Ovary (tissue), 9 donors: ENCODE results near the gene GCSH. TPM values are rescaled to one million over a fixed set of nuclear protein-coding genes. Genes with fewer than 3 reads are reported as not detected.

ENCODE experiments used
- DNase-seq, 5 donors: peaks; one replicate each; pipeline ENCODE4 v3.0.0-alpha.2; 2019 to 2020
- H3K27ac ChIP-seq, 2 donors: fragments of 200-600 bp; one replicate each; pipeline versions ENCODE4 v1.5.1 to v1.8.0; 2019 to 2022
- H3K27me3 ChIP-seq: fragments of 200-600 bp; one replicate; pipeline ENCODE4 v1.8.0; 2022
- H3K36me3 ChIP-seq: fragments of 200-600 bp; sonication (generic); one replicate; pipeline ENCODE4 v1.5.1; 2019
- H3K4me1 ChIP-seq: one replicate; pipeline ENCODE4 v1.8.1; 2013; ENCODE audit warnings: mild to moderate bottlenecking, moderate library complexity; ENCODE audit not compliant: insufficient read depth
- H3K4me3 ChIP-seq: fragments of 200-600 bp; sonication (generic); one replicate; pipeline ENCODE4 v1.5.1; 2017
- H3K9me3 ChIP-seq, 2 donors: fragments of 200-600 bp in 1 of 2; sonication (generic) in 1 of 2; one replicate each; pipeline versions ENCODE4 v1.5.1 to v1.8.1; 2013 to 2019; ENCODE audit warnings: mild to moderate bottlenecking in 1 of 2, moderate library complexity in 1 of 2
- EP300 ChIP-seq: sonication (generic); formaldehyde crosslinking; IDR thresholded peaks from one replicate; pipeline ENCODE4 v1.6.1; 2017; ENCODE audit warnings: antibody characterized with exemption
- POLR2A ChIP-seq: fragments of 450-650 bp; IDR thresholded peaks from one replicate; pipeline ENCODE4 v1.6.1; 2017; ENCODE audit warnings: antibody characterized with exemption, mild to moderate bottlenecking, moderate library complexity
- WGBS, 3 donors: extraction: QIAGEN DNeasy Blood & Tissue Kit in 1 of 3; methylation state at CpG; one replicate each; pipeline versions ENCODE4 v1.1.5 to v1.1.7; 2013 to 2017; 5-methylcytosine and 5-hydroxymethylcytosine counted together
- intact Hi-C, 4 donors: fragments of 100-400 bp; cut with DNase I; formaldehyde crosslinking; loops; one replicate each; pipeline versions ENCODE4 v1.11.0 to v1.15.1; 2022 to 2023
- polyA plus RNA-seq, 2 donors: library from polyadenylated mRNA; stranded (reverse); fragments of 200-250 nt in 1 of 2; fragments of 350-450 nt in 1 of 2; fragmentation: Illumina TruSeq in 1 of 2; extraction: RNeasy Lipid Tissue Mini Kit (QIAGEN cat#74804) in 1 of 2; gene quantifications; one replicate each; pipeline ENCODE4 v1.2.3, GENCODE V29; 2013 to 2014
- total RNA-seq, 7 donors: library from RNA; depleted of rRNA in 2 of 7; stranded (reverse); fragments of >200 nt in 2 of 7; fragmentation: NEBNext Ultra II Directional in 3 of 7; extraction: Animal tissue kit (Norgen Biotek cat#: 25700) in 3 of 7; gene quantifications; one replicate each; pipeline versions ENCODE4 v1.1.0 to v1.2.4, GENCODE V29; 2016 to 2023
- TF ChIP-seq, protein P1 (sequence below), 3 donors: fragments of 450-650 bp in 2 of 3; fragments of 200-600 bp in 1 of 3; IDR thresholded peaks; one replicate each; pipeline versions ENCODE4 v1.5.1 to v1.8.0; 2016 to 2022; ENCODE audit warnings: antibody characterized with exemption in 3 of 3, mild to moderate bottlenecking in 1 of 3
- donor health status: DM: no; HTN: no; CAD: no; lungs with moderate emphysema.
- donor health status: DM: no; HTN: no; CAD: no.
- donor health status: Bipolar disorder and iron deficiency.
- donor health status: DM: yes; HTN: yes; CAD: no.
- donor health status: DM: no; HTN: no; CAD: no.
- donor health status: DM: yes; HTN: yes; CAD: no.

Gene GCSH
- total and polyA plus RNA-seq, 9 donors, result 13.7 to 45.0 (median 26.2) TPM

GRCh38 chr16:81138831-81139557, 42.8 kb upstream of the GCSH start:
- Histone ChIP-seq H3K36me3 (no peaks in the 10 kb centered on the region), H3K4me1 (peaks cover 5% of the 10 kb centered on the region), H3K27me3 (no peaks in the 10 kb centered on the region), H3K4me3 (no peak overlapping the region), H3K9me3 (no peaks in the 10 kb centered on the region), H3K27ac (no peak overlapping the region)
- TF ChIP-seq, protein P1, sequence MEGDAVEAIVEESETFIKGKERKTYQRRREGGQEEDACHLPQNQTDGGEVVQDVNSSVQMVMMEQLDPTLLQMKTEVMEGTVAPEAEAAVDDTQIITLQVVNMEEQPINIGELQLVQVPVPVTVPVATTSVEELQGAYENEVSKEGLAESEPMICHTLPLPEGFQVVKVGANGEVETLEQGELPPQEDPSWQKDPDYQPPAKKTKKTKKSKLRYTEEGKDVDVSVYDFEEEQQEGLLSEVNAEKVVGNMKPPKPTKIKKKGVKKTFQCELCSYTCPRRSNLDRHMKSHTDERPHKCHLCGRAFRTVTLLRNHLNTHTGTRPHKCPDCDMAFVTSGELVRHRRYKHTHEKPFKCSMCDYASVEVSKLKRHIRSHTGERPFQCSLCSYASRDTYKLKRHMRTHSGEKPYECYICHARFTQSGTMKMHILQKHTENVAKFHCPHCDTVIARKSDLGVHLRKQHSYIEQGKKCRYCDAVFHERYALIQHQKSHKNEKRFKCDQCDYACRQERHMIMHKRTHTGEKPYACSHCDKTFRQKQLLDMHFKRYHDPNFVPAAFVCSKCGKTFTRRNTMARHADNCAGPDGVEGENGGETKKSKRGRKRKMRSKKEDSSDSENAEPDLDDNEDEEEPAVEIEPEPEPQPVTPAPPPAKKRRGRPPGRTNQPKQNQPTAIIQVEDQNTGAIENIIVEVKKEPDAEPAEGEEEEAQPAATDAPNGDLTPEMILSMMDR (IDR thresholded peaks at IDR 0.05), result no peak
- no peak for TF ChIP-seq POLR2A
- TF ChIP-seq EP300, result no peak
- WGBS, 3 donors, result 78 to 87% (median 81%) methylated on average over 9 of the region's 9 CpGs
- intact Hi-C loops, result no loop called here
- DNase-seq, result no peak

GRCh38 chr16:81137754-81138153, 41.6 kb upstream of the GCSH start:
- Histone ChIP-seq H3K27me3 (no peaks in the 10 kb centered on the region), H3K36me3 (no peaks in the 10 kb centered on the region), H3K4me1 (peaks cover 5% of the 10 kb centered on the region), H3K4me3 (no peak overlapping the region), H3K9me3 (no peaks in the 10 kb centered on the region), H3K27ac (no peak overlapping the region)
- 77 to 83% (median 78%) methylated on average over 9 of the region's 9 CpGs for WGBS, 3 donors
- no peak for TF ChIP-seq EP300
- TF ChIP-seq POLR2A, result no peak
- TF ChIP-seq, protein P1 (IDR thresholded peaks at IDR 0.05), result no peak
- no peak for DNase-seq
- intact Hi-C loops, result no loop called here

DNA sequence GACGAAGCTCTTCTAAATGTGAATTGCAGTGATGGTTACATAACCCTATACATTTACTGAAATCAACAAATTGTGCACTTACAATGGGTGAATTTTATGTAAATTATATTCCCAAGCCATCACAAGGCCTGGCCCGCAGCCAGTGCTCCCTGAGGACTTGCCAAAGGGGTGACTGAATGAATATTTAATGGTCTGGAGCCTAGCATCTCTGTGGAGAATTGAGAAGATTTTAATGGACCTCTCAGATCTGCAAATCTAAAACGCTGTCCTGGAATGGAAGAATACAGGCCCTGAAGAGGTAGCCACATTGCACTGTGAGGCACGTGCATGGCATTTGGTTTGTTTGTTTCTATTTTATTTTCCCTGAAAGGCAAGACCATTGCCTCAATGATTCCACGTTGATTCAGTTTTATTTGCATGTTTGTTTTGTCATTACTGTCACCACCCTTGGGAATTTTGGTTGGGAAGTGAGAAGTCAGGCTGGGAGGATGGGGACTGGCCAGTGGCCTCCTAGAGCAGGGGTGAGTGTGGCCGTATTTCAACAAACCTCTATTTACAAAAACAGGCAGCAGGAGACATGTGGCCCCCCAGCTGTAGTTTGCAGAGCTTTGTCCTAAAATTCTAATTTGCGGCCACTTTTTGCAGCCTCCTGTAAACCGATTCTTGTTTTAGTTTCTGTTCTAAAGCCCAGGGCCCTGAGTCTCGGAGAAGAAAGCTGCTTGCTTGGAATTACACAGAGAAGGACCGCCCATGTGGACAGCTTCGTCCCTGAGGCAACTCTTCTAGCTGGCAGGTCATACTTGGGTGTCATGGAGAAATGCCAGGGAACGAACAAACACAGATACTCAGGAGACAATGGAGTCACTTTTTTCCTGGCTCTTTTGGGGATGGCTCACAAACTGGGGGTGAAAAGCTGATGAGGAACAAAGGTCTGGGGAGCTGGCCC, 40.5 kb upstream of the GCSH start:
- Histone ChIP-seq H3K36me3 (no peaks in the 10 kb centered on the region), H3K4me3 (no peak overlapping the region), H3K27ac (peak overlapping the region in 1 of 2 donors; percentile 7), H3K9me3 (no peaks in the 10 kb centered on the region), H3K4me1 (peaks cover 5% of the 10 kb centered on the region), H3K27me3 (no peaks in the 10 kb centered on the region)
- 30 to 40% (median 32%) methylated on average over 12 of the region's 12 CpGs for WGBS, 3 donors
- TF ChIP-seq EP300 (no peak), POLR2A (no peak)
- TF ChIP-seq, protein P1 (IDR thresholded peaks at IDR 0.05), result no peak
- intact Hi-C loops, result no loop called here
- peak in 2 of 5 donors; percentile 17 to 37 for DNase-seq

DNA sequence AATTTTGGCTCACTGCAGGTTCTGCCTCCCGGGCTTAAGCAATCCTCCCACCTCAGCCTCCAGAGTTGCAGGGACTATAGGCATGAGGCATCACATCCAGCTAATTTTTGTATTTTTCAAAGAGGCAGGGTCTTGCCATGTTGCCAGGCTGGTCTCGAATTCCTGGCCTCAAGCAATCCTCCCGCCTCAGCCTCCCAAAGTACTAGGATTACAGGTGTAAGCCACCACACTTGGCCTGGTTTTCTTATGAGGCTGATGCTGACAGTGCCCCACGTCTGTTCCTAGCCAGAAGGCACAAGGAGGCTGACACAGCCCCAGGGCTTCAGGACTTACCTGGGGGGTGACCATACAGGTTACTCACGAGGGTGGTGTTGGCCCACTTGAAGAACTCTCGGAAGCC, 33.9 kb upstream of the GCSH start:
- H3K4me1 ChIP-seq, result no peaks in the 10 kb centered on the region
- H3K4me3 ChIP-seq, result no peak overlapping the region
- WGBS, 3 donors, result 87 to 90% (median 87%) methylated on average over 6 of the region's 6 CpGs
- no peaks in the 10 kb centered on the region for H3K36me3 ChIP-seq
- H3K27ac ChIP-seq, result no peak overlapping the region
- H3K27me3 ChIP-seq, result no peaks in the 10 kb centered on the region
- TF ChIP-seq, protein P1 (IDR thresholded peaks at IDR 0.05), result no peak
- no peak for TF ChIP-seq EP300
- no peak for TF ChIP-seq POLR2A
- intact Hi-C loops, result no loop called here
- H3K9me3 ChIP-seq, result no peaks in the 10 kb centered on the region
- DNase-seq, result no peak
